Fibroblast of lung (primary cell): ENCODE measurements around the gene CNOT8.

Experiments
- EZH2 ChIP-seq: IDR thresholded peaks from 2 replicates; pipeline ENCODE4 v1.5.1; 2012; ENCODE audit warnings: low read length, control low read depth, mild to moderate bottlenecking; ENCODE audit errors: missing control alignments
- TF ChIP-seq, protein P1 (sequence below), 2 donors: IDR thresholded peaks in 1 of 2; conservative IDR thresholded peaks in 1 of 2; 1 replicate in 1 of 2; 2 replicates in 1 of 2; pipeline ENCODE4 v1.5.1; 2011 to 2012; ENCODE audit warnings: low read length in 2 of 2, control low read depth in 1 of 2, inconsistent platforms in 1 of 2, low read depth in 1 of 2, mild to moderate bottlenecking in 1 of 2

DNA sequence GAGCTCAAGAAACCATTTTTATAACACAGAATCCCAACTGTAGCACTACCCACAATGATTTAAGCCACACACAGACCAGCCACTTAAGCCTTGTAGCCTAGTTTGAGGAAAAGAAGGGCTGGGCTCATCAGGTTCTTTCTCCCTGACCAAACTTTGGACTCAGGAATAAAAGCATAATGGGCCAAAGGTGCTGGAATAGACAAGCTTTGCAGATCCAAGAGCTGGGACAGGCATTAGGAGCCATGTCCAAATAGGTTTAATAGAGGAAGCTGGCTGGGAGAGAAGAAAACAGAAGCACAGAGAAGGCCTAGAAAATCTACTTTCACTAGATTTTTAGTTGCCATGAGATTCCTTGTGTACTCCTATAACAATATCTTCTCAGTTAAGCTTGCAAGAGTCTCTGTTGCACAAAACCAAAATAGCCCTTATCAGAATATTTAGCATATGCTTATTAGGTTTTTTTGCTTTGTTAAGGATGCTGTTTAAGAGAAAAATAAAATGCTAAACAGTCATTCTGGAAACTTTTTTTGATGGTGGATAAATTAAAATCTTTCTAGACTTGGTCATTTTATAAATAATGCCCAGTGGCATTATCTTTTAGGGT, 38.2 kb downstream of the CNOT8 start:
- TF ChIP-seq, protein P1, sequence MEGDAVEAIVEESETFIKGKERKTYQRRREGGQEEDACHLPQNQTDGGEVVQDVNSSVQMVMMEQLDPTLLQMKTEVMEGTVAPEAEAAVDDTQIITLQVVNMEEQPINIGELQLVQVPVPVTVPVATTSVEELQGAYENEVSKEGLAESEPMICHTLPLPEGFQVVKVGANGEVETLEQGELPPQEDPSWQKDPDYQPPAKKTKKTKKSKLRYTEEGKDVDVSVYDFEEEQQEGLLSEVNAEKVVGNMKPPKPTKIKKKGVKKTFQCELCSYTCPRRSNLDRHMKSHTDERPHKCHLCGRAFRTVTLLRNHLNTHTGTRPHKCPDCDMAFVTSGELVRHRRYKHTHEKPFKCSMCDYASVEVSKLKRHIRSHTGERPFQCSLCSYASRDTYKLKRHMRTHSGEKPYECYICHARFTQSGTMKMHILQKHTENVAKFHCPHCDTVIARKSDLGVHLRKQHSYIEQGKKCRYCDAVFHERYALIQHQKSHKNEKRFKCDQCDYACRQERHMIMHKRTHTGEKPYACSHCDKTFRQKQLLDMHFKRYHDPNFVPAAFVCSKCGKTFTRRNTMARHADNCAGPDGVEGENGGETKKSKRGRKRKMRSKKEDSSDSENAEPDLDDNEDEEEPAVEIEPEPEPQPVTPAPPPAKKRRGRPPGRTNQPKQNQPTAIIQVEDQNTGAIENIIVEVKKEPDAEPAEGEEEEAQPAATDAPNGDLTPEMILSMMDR (conservative IDR thresholded peaks at IDR 0.05 in 1 of 2, IDR thresholded peaks at IDR 0.05 in 1 of 2; ENCODE audit: low read depth in 1 of 2, low read length in 2 of 2), result no peak
- no peak for TF ChIP-seq EZH2
